GM12878 (cell line): ENCODE results near the gene PGBD5.

Source experiments
- BACH1 ChIP-seq: fragments of 450-650 bp; IDR thresholded peaks from 2 replicates; pipeline ENCODE4 v1.6.1; 2017; ENCODE audit warnings: mild to moderate bottlenecking, borderline replicate concordance
- EZH2 ChIP-seq: IDR thresholded peaks from 2 replicates; pipeline ENCODE4 v1.6.1; 2012; ENCODE audit warnings: low read depth, mild to moderate bottlenecking, control low read depth, inconsistent platforms, low read length, borderline replicate concordance; ENCODE audit not compliant: control insufficient read depth
- POLR2A ChIP-seq: IDR thresholded peaks from 2 replicates; pipeline ENCODE4 v1.6.1; 2011; ENCODE audit warnings: low read depth, mild to moderate bottlenecking, low read length
- ZNF274 ChIP-seq: IDR thresholded peaks from one replicate; pipeline ENCODE4 v1.8.0; 2011; ENCODE audit not compliant: insufficient read length, insufficient read depth
- TF ChIP-seq, protein P1 (sequence below), 3 experiments: IDR thresholded peaks in 2 of 3; conservative IDR thresholded peaks in 1 of 3; 2 replicates each; pipeline ENCODE4 v1.5.1; 2011; ENCODE audit warnings: low read depth in 3 of 3, low read length in 3 of 3, mild to moderate bottlenecking in 3 of 3, control low read depth in 2 of 3, moderate library complexity in 2 of 3, inconsistent platforms in 1 of 3, mixed read lengths in 1 of 3; ENCODE audit not compliant: control insufficient read depth in 2 of 3, insufficient read depth in 1 of 3; ENCODE audit errors: extremely low read depth in 1 of 3
- TF ChIP-seq, protein P2 (sequence below): IDR thresholded peaks from 2 replicates; pipeline ENCODE4 v1.6.1; 2011; ENCODE audit warnings: borderline replicate concordance, low read depth, mild to moderate bottlenecking, moderate library complexity, mixed read lengths, low read length; ENCODE audit not compliant: insufficient read depth; ENCODE audit errors: extremely low read length
- TF ChIP-seq, protein P3 (sequence below): IDR thresholded peaks from 2 replicates; pipeline ENCODE4 v1.6.1; 2012; ENCODE audit warnings: low read depth, low read length, improper control_type of control experiment

DNA sequence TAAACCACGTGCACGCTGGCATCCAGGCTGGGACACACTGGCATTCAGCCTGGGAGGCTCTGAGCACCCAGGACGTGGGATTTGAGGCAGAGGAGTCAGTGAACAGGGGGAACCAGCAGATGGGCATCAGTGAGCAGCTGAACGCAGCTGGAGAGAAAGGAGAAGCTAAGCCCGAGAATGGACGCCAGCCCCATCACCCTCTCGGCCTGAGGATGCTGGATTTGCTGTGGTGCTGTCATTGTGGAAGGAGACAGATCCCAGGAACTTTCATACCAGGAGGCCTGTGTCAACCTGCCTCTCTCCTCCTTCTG, 132.8 kb downstream of the PGBD5 start:
- TF ChIP-seq, protein P1, sequence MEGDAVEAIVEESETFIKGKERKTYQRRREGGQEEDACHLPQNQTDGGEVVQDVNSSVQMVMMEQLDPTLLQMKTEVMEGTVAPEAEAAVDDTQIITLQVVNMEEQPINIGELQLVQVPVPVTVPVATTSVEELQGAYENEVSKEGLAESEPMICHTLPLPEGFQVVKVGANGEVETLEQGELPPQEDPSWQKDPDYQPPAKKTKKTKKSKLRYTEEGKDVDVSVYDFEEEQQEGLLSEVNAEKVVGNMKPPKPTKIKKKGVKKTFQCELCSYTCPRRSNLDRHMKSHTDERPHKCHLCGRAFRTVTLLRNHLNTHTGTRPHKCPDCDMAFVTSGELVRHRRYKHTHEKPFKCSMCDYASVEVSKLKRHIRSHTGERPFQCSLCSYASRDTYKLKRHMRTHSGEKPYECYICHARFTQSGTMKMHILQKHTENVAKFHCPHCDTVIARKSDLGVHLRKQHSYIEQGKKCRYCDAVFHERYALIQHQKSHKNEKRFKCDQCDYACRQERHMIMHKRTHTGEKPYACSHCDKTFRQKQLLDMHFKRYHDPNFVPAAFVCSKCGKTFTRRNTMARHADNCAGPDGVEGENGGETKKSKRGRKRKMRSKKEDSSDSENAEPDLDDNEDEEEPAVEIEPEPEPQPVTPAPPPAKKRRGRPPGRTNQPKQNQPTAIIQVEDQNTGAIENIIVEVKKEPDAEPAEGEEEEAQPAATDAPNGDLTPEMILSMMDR (IDR thresholded peaks at IDR 0.05 in 2 of 3, conservative IDR thresholded peaks at IDR 0.05 in 1 of 3; ENCODE audit: control insufficient read depth in 2 of 3, extremely low read depth in 1 of 3, insufficient read depth in 1 of 3, low read depth in 3 of 3, low read length in 3 of 3): no peak
- TF ChIP-seq BACH1 (no peak), POLR2A (no peak), ZNF274 (no peak), EZH2 (no peak)
- TF ChIP-seq, protein P2, sequence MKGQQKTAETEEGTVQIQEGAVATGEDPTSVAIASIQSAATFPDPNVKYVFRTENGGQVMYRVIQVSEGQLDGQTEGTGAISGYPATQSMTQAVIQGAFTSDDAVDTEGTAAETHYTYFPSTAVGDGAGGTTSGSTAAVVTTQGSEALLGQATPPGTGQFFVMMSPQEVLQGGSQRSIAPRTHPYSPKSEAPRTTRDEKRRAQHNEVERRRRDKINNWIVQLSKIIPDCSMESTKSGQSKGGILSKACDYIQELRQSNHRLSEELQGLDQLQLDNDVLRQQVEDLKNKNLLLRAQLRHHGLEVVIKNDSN: no peak
- TF ChIP-seq, protein P3, sequence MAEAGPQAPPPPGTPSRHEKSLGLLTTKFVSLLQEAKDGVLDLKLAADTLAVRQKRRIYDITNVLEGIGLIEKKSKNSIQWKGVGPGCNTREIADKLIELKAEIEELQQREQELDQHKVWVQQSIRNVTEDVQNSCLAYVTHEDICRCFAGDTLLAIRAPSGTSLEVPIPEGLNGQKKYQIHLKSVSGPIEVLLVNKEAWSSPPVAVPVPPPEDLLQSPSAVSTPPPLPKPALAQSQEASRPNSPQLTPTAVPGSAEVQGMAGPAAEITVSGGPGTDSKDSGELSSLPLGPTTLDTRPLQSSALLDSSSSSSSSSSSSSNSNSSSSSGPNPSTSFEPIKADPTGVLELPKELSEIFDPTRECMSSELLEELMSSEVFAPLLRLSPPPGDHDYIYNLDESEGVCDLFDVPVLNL: no peak
